Measurements from ENCODE around the gene MTCH2. TPM values are rescaled to one million over a fixed set of nuclear protein-coding genes. Genes with fewer than 3 reads are reported as not detected.

The MTCH2 gene
- total RNA-seq, 2 experiments from 2014 or later = 11.8 to 12.7 TPM

GRCh38 chr11:47651818-47652469 is 9.6 kb upstream of the MTCH2 start:
- Mint-ChIP-seq H3K27ac (no peak overlapping the region), H3K27me3 (no peaks in the 10 kb centered on the region), H3K36me3 (ENCODE audit: low read depth) (no peaks in the 10 kb centered on the region), H3K4me3 (no peak overlapping the region), H3K9me3 (no peaks in the 10 kb centered on the region), H3K4me1 (ENCODE audit: low read depth) (no peaks in the 10 kb centered on the region)
- POLR2A ChIA-PET = no interaction called here
- intact Hi-C loops (cut with DNase I, micrococcal nuclease) = no loop called here
- ATAC-seq (ENCODE audit: poor library complexity) = no peak
- no peak for TF ChIP-seq CTCF (IDR thresholded peaks at IDR 0.05)
- H3K36me3 ChIP-seq (ENCODE audit: insufficient read depth, low read length) = no peaks in the 10 kb centered on the region
- no peak overlapping the region for H3K4me3 ChIP-seq (ENCODE audit: low read length)
- no peaks in the 10 kb centered on the region for H3K4me1 ChIP-seq (ENCODE audit: insufficient read depth, low read length)
- H3K9me3 ChIP-seq (ENCODE audit: control insufficient read depth in 1 of 2, insufficient read depth in 1 of 2, low read length in 2 of 2) = peaks cover 5 to 7% of the 10 kb centered on the region in 2 experiments
- no peak overlapping the region for H3K27ac ChIP-seq (ENCODE audit: low read depth in 1 of 2, low read length in 2 of 2)
- CTCF ChIA-PET = no interaction called here
- H3K27me3 ChIP-seq (ENCODE audit: control insufficient read depth in 1 of 2, insufficient read depth in 2 of 2, low read length in 2 of 2) = no peaks in the 10 kb centered on the region
- no peak for DNase-seq

GRCh38 chr11:47649276-47649675 is 6.9 kb upstream of the MTCH2 start:
- DNase-seq (no peak), ATAC-seq (ENCODE audit: poor library complexity) (no peak)
- H3K4me1 ChIP-seq (ENCODE audit: insufficient read depth, low read length) = no peaks in the 10 kb centered on the region
- H3K4me3 ChIP-seq (ENCODE audit: low read length) = no peak overlapping the region
- intact Hi-C loops (cut with DNase I, micrococcal nuclease) = no loop called here
- H3K27ac ChIP-seq (ENCODE audit: low read depth in 1 of 2, low read length in 2 of 2) = no peak overlapping the region
- Mint-ChIP-seq H3K4me3 (no peak overlapping the region), H3K36me3 (ENCODE audit: low read depth) (no peaks in the 10 kb centered on the region), H3K4me1 (ENCODE audit: low read depth) (no peaks in the 10 kb centered on the region), H3K27ac (no peak overlapping the region), H3K9me3 (no peaks in the 10 kb centered on the region), H3K27me3 (no peaks in the 10 kb centered on the region)
- CTCF ChIA-PET = no interaction called here
- H3K36me3 ChIP-seq (ENCODE audit: insufficient read depth, low read length) = no peaks in the 10 kb centered on the region
- peaks cover 5 to 7% of the 10 kb centered on the region in 2 experiments for H3K9me3 ChIP-seq (ENCODE audit: control insufficient read depth in 1 of 2, insufficient read depth in 1 of 2, low read length in 2 of 2)
- POLR2A ChIA-PET = no interaction called here
- TF ChIP-seq CTCF (IDR thresholded peaks at IDR 0.05) = no peak
- no peaks in the 10 kb centered on the region for H3K27me3 ChIP-seq (ENCODE audit: control insufficient read depth in 1 of 2, insufficient read depth in 2 of 2, low read length in 2 of 2)

- ChIA-PET CTCF (no interaction called here), POLR2A (no interaction called here)
- DNase-seq = no peak
- Histone ChIP-seq H3K9me3 (ENCODE audit: control insufficient read depth in 1 of 2, insufficient read depth in 1 of 2, low read length in 2 of 2) (no peaks in the 10 kb centered on the region), H3K4me1 (ENCODE audit: insufficient read depth, low read length) (peaks cover 20% of the 10 kb centered on the region), H3K27me3 (ENCODE audit: control insufficient read depth in 1 of 2, insufficient read depth in 2 of 2, low read length in 2 of 2) (no peaks in the 10 kb centered on the region), H3K36me3 (ENCODE audit: insufficient read depth, low read length) (no peaks in the 10 kb centered on the region), H3K27ac (ENCODE audit: low read depth in 1 of 2, low read length in 2 of 2) (no peak overlapping the region), H3K4me3 (ENCODE audit: low read length) (no peak overlapping the region)
- Mint-ChIP-seq H3K4me1 (ENCODE audit: low read depth) (peaks cover 20% of the 10 kb centered on the region), H3K4me3 (no peak overlapping the region), H3K36me3 (ENCODE audit: low read depth) (peaks cover 4% of the 10 kb centered on the region), H3K9me3 (no peaks in the 10 kb centered on the region), H3K27me3 (no peaks in the 10 kb centered on the region), H3K27ac (no peak overlapping the region)
- ATAC-seq (ENCODE audit: poor library complexity) = no peak
- intact Hi-C loops (cut with DNase I, micrococcal nuclease) = no loop called here
- no peak for TF ChIP-seq CTCF (IDR thresholded peaks at IDR 0.05)
These were observed 3.7 kb upstream of the MTCH2 start for GRCh38 chr11:47646019-47646418.

Measured in CD4-positive, alpha-beta T cell (primary cell).